Epidermal melanocyte (primary cell): ENCODE measurements around the gene ATG4C.

Experiments used
- DNase-seq: peaks from one replicate; pipeline ENCODE4 v3.0.0; 2011; ENCODE audit warnings: low spot score; ENCODE audit not compliant: insufficient read length

ATG4C gene

DNA sequence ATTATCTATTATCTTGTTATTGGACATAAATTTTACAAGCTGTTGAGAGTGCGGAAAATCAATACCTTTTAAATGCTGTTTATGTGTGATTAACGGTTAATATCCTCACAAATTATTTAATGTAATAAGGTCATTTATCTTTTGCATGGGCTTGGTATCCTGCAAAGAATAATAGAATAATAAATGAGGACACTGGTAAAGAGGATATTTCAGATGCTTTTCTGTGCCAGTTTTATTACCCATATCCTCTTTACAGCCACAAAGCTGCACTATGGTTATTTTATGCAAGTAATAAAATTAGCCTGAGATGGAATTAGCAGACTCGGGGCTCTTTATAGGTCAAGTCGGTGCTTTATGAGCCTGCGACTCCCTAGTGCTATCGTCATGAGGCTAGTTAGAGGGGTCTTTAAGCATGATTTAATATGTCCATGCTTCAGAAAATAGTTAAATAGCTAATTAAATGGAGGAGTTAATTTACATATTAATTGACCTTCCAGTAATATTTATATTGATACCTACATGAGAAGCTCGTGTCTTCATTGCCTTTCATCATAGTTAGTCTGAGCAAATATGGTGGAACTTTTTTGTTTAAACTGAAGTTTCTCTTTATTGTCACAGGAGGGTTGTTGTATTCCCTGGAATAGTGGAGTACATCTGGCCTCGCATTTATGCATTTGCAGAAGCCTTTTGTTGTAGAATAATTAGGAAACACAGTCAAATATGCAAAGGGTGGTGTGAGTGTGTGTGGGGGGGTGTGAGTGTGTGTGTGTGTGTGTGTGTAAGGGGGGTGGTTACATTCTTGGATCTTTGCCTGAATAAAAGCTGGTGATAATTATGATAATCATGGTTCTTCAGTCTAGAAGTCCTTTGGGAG lies 120.3 kb downstream of the ATG4C start:
- no peak for DNase-seq

DNA sequence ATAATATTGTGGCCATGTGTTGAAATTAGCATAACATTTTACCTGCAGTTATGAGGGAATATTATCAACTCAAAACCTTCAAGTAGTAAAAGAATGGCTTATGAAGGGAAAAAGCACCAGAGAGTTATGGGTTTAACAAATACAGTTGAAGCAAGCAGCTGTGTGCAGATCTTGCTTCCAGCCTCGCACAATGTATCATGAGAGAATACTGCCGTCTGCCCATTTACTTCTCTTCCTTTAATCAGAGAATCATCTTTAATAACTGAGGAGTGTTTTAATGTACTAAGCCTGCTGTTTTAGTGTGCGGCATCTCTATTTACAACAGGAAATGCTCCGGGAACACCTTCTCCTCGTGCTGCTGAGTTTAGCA lies 120.9 kb downstream of the ATG4C start:
- no peak for DNase-seq

DNA sequence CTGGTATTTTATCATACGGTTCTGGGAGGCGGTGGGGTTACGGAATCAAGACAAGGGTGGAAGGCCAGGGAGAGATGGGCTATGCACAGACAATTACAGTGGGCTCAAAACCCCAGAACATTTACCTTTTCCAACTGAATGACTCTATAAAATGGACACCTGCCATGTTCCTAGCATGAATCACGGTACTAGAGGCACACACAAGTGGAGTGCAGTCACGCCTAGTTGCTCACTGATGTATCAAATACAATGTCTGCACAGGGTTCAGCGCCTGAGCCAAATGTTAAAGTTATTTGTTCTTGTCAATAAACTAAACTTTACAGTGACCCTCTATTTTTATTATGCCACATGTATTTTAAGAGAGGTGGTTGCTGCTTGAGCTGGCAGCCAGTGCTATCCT lies 121.4 kb downstream of the ATG4C start:
- DNase-seq, result no peak

DNA sequence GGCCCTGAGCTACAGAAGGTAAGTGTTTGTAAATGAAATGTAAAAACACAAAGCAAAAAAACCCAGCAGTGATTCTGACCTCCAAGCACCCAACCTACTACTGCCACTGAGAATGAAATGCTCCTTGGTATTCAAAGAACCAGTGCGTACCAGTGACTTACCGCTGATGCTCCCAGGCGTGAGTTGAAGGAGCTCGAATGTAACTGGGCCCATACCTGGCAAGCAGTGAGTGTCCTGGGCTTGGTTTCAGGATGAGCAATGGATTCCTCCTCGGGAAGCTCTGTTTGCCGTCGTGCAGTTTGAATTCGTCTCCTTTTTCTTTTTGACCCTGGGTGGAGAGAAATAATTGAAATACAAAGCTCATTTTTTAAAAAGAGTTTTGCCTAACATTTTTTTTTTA lies 121.9 kb downstream of the ATG4C start:
- no peak for DNase-seq

DNA sequence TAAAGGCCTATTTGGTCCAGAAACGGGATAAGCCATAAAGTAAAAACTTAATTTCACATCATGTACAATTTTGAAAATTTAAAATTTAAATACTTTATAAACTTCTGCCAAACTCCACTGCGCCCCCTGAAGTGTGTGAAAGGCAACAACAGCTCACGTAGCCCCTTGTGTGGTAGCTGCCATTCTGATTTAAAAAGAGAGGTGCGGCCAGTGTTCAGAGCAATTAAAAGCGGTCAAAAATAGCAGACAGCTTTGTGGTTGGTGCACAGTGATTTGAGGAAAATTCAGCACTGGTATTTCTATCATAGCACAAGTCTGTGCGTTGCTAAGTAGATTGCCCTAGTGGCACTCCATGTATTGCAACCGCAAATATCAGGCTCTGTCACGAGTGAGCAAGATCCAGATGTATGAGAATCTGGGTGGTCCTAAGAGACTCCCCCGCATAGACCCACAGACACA lies 122.5 kb downstream of the ATG4C start:
- DNase-seq, result no peak

DNA sequence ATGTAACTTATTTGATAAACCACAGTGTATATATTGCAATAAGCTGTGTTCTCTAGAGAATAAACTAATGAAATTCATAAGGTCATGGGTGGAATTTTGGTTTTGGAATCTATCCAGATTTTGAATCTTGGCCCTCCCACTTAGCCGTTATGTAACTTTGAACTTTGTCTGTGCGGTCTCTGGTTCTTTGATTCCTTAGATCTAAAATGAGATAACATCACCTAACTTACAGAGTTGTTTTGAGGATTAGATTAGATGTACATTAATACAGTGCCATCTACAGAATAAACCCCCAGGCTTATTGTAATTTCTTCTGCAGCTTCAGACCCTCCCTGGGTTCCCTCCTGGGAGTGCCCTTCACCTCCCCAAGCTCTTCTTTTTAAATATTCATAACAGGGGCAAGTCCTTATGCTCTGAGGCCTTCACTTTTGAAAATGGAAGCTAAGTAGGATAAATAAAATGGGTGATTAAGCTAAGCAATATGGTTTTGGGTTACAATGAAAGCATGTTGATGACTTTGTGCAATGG lies 124.3 kb downstream of the ATG4C start:
- no peak for DNase-seq

DNA sequence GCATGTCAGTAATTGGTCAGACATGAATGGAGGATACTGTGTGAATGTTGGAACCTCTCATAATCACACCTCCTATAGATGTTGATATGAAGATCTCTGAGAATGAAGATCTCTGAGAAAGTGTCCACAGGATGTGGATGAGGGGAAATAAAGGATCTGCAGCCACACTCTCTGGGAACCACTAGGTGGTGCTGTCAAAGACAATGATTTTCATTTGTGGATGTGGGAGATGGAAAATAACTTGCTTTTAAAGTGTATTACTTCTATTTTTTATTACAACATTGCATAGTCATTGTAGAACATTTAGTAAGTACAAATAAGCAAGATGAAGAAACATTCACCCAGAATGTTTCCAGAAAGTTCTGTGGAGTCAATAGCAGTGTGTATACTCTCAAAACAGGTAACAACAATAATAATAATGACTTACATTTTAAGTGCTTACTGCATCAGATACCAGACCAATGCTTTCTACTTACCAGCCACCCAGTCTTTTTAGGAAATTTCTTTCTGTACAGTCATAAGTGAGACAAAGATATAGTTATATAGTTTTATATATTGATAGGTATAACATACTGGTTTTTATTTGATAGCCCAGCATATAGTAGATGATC lies 128.2 kb downstream of the ATG4C start:
- DNase-seq, result peak; percentile 32
